M059J (cell line): Measurements from ENCODE around the gene PACSIN2. TPM values are rescaled to one million over a fixed set of nuclear protein-coding genes. Genes with fewer than 3 reads are reported as not detected.
"Not testable (repeated sequence)": the region's sequence is repeated elsewhere in the genome, so short reads cannot be mapped to it uniquely, and the experiment has no call there.

Experiments used
- DNase-seq: peaks from one replicate; pipeline ENCODE4 v3.0.0-alpha.2; 2012; ENCODE audit warnings: low read depth
- total RNA-seq: library from RNA; depleted of rRNA; stranded (reverse); fragments of >200 nt; shearing (Covaris generic); gene quantifications from 2 replicates; pipeline ENCODE4 v1.2.3, GENCODE V29; 2014; rRNA removed

The PACSIN2 gene
- total RNA-seq: 31.0 and 51.0 TPM in 2 replicates

GRCh38 chr22:43014869-43015676 lies at the start of gene PACSIN2:
Gene PACSIN2 (minus strand): TSS chr22:43015149. CDS start chr22:42912080, 103,069 bp downstream.
- DNase-seq: peak; percentile 95

- DNase-seq: no peak
Measured at GRCh38 chr22:43060183-43060582, 45.2 kb upstream of the PACSIN2 start.

GRCh38 chr22:43057641-43058040 lies 42.7 kb upstream of the PACSIN2 start:
- no peak for DNase-seq

- no peak for DNase-seq
Measured at GRCh38 chr22:43053176-43053575, 38.2 kb upstream of the PACSIN2 start.

- DNase-seq: no peak
Measured at GRCh38 chr22:43050995-43051394, 36.0 kb upstream of the PACSIN2 start.

- DNase-seq: no peak
Measured at GRCh38 chr22:43047605-43048004, 32.7 kb upstream of the PACSIN2 start.

GRCh38 chr22:43044290-43044712 lies 29.4 kb upstream of the PACSIN2 start:
- no peak for DNase-seq

GRCh38 chr22:43042101-43042780 lies 27.3 kb upstream of the PACSIN2 start:
- peak; percentile 21 for DNase-seq

GRCh38 chr22:43039800-43040199 lies 24.9 kb upstream of the PACSIN2 start:
- DNase-seq: no peak

GRCh38 chr22:43038325-43038724 lies 23.4 kb upstream of the PACSIN2 start:
- no peak for DNase-seq

- DNase-seq: peak; percentile 44
Measured at GRCh38 chr22:43036282-43036829, 21.4 kb upstream of the PACSIN2 start.

GRCh38 chr22:43035250-43035649 lies 20.3 kb upstream of the PACSIN2 start:
- DNase-seq: no peak

GRCh38 chr22:43031617-43032016 lies 16.7 kb upstream of the PACSIN2 start:
- DNase-seq: peak; percentile 52

GRCh38 chr22:43018615-43019014 lies 3.7 kb upstream of the PACSIN2 start:
- no peak for DNase-seq

- DNase-seq: peak; percentile 76
Measured at GRCh38 chr22:43017525-43018460, 2.8 kb upstream of the PACSIN2 start.

- not testable (repeated sequence) for DNase-seq
Measured at GRCh38 chr22:43016150-43016549, 1.2 kb upstream of the PACSIN2 start.

GRCh38 chr22:43015677-43016042 lies 711 bp upstream of the PACSIN2 start:
- DNase-seq: no peak

GRCh38 chr22:43014316-43014868 lies 557 bp downstream of the PACSIN2 start:
- peak; percentile 54 for DNase-seq

GRCh38 chr22:43013355-43014315 lies 1.3 kb downstream of the PACSIN2 start:
- DNase-seq: peak; percentile 89

GRCh38 chr22:43012390-43012789 lies 2.6 kb downstream of the PACSIN2 start:
- peak; percentile 28 for DNase-seq
